Activated CD4-positive, alpha-beta T cell treated with anti-CD3 and anti-CD28 coated beads for 36 hours (primary cell): ENCODE results near the gene MTMR3. TPM values are rescaled to one million over a fixed set of nuclear protein-coding genes. Genes with fewer than 3 reads are reported as not detected.

Experiments
- ATAC-seq: fragments of 200-7000 bp; cut with Tn5 transposase; one replicate; pipeline ENCODE4 v1.10.0; 2021; ENCODE audit warnings: mild to moderate bottlenecking, moderate library complexity
- CTCF ChIA-PET: fragments of 350-600 bp; sonication (Branson Sonifier 250); formaldehyde crosslinking; loops from one replicate; lab custom pipeline; 2021; ENCODE audit warnings: antibody characterized with exemption; lab: Charles Lee
- POLR2A ChIA-PET: fragments of 350-600 bp; sonication (Branson Sonifier 250); formaldehyde crosslinking; loops from one replicate; lab custom pipeline; 2021; ENCODE audit warnings: antibody characterized with exemption, inconsistent platforms; lab: Charles Lee
- DNase-seq: peaks from one replicate; pipeline ENCODE4 v3.0.0-alpha.2; 2020
- H3K27ac Mint-ChIP-seq: one replicate; pipeline ENCODE4 v1.8.0; 2021; ENCODE audit warnings: mixed read lengths
- H3K27me3 Mint-ChIP-seq: one replicate; pipeline ENCODE4 v1.8.0; 2021; ENCODE audit warnings: mixed read lengths
- H3K36me3 Mint-ChIP-seq: one replicate; pipeline ENCODE4 v1.8.0; 2021; ENCODE audit warnings: low read depth, mixed read lengths
- H3K4me1 Mint-ChIP-seq: one replicate; pipeline ENCODE4 v1.8.0; 2021; ENCODE audit warnings: mixed read lengths
- H3K4me3 Mint-ChIP-seq: one replicate; pipeline ENCODE4 v1.8.0; 2021; ENCODE audit warnings: mild to moderate bottlenecking, moderate library complexity, mixed read lengths
- H3K9me3 Mint-ChIP-seq: one replicate; pipeline ENCODE4 v1.8.0; 2021; ENCODE audit warnings: low read depth, mixed read lengths
- intact Hi-C, 2 experiments: fragments of 100-400 bp; cut with DNase I in 1 of 2; cut with micrococcal nuclease in 1 of 2; formaldehyde crosslinking; loops; one replicate each; pipeline versions ENCODE4 v1.14.2 to v1.15.1; 2022 to 2024; cut with DNase I, micrococcal nuclease
- total RNA-seq, 2 experiments: library from RNA; stranded (reverse); gene quantifications; one replicate each; pipeline ENCODE4 v1.2.3, GENCODE V29; 2021

Gene MTMR3
- total RNA-seq, 2 experiments from 2014 or later: 19.2 to 22.8 TPM

GRCh38 chr22:29940526-29940925 lies 57.6 kb downstream of the MTMR3 start:
- Mint-ChIP-seq H3K4me1 (peaks cover 42% of the 10 kb centered on the region), H3K9me3 (peaks cover 5% of the 10 kb centered on the region), H3K27me3 (no peaks in the 10 kb centered on the region), H3K4me3 (no peak overlapping the region), H3K36me3 (peaks cover 10% of the 10 kb centered on the region), H3K27ac (no peak overlapping the region)
- no peak for DNase-seq
- no peak for ATAC-seq
- ChIA-PET CTCF (no interaction called here), POLR2A (no interaction called here)
- intact Hi-C loops: no loop called here

- Mint-ChIP-seq H3K27me3 (no peaks in the 10 kb centered on the region), H3K4me1 (peaks cover 47% of the 10 kb centered on the region), H3K9me3 (peaks cover 5% of the 10 kb centered on the region), H3K4me3 (no peak overlapping the region), H3K36me3 (peaks cover 10% of the 10 kb centered on the region), H3K27ac (no peak overlapping the region)
- ATAC-seq: no peak
- DNase-seq: no peak
- CTCF ChIA-PET: interaction anchor here (1.0 to 1.8 kb wide), 2 partner anchors 11 to 19 kb away, joined by 4 to 8 read pairs; no protein-coding TSS in a partner anchor
- POLR2A ChIA-PET: no interaction called here
- intact Hi-C loops: no loop called here
Measured at GRCh38 chr22:29944339-29944738, 61.4 kb downstream of the MTMR3 start.

- Mint-ChIP-seq H3K27me3 (no peaks in the 10 kb centered on the region), H3K27ac (no peak overlapping the region), H3K4me1 (peaks cover 50% of the 10 kb centered on the region), H3K9me3 (peaks cover 3% of the 10 kb centered on the region), H3K4me3 (no peak overlapping the region), H3K36me3 (peaks cover 2% of the 10 kb centered on the region)
- DNase-seq (no peak), ATAC-seq (no peak)
- intact Hi-C loops: no loop called here
- CTCF ChIA-PET: interaction anchor here (0.6 to 1.8 kb wide), 2 partner anchors 10 to 161 kb away, joined by 3 to 8 read pairs; no protein-coding TSS in a partner anchor
- POLR2A ChIA-PET: no interaction called here
Measured at GRCh38 chr22:29945435-29945834, 62.5 kb downstream of the MTMR3 start.

GRCh38 chr22:29946220-29946619 lies 63.2 kb downstream of the MTMR3 start:
- H3K36me3 Mint-ChIP-seq: peaks cover 2% of the 10 kb centered on the region
- ChIA-PET CTCF (no interaction called here), POLR2A (no interaction called here)
- H3K4me1 Mint-ChIP-seq: peaks cover 52% of the 10 kb centered on the region
- peaks cover 3% of the 10 kb centered on the region for H3K9me3 Mint-ChIP-seq
- H3K27ac Mint-ChIP-seq: no peak overlapping the region
- H3K27me3 Mint-ChIP-seq: no peaks in the 10 kb centered on the region
- DNase-seq (no peak), ATAC-seq (no peak)
- intact Hi-C loops: no loop called here
- H3K4me3 Mint-ChIP-seq: no peak overlapping the region

- no peak overlapping the region for H3K4me3 Mint-ChIP-seq
- H3K27ac Mint-ChIP-seq: no peak overlapping the region
- ATAC-seq: no peak
- peaks cover 57% of the 10 kb centered on the region for H3K4me1 Mint-ChIP-seq
- no peaks in the 10 kb centered on the region for H3K27me3 Mint-ChIP-seq
- no peaks in the 10 kb centered on the region for H3K9me3 Mint-ChIP-seq
- H3K36me3 Mint-ChIP-seq: no peaks in the 10 kb centered on the region
- no peak for DNase-seq
- intact Hi-C loops: no loop called here
- CTCF ChIA-PET: interaction anchor here (1.4 kb wide), 1 partner anchor 8 kb away, joined by 5 read pairs; no protein-coding TSS in a partner anchor
- POLR2A ChIA-PET: interaction anchor here (0.6 kb wide), 1 partner anchor 32 kb away, joined by 3 read pairs; no protein-coding TSS in a partner anchor
Measured at GRCh38 chr22:29947410-29948384, 64.7 kb downstream of the MTMR3 start.

- H3K4me3 Mint-ChIP-seq: no peak overlapping the region
- H3K27me3 Mint-ChIP-seq: no peaks in the 10 kb centered on the region
- ChIA-PET CTCF (interaction anchor here (1.4 kb wide), 1 partner anchor 9 kb away, joined by 5 read pairs; no protein-coding TSS in a partner anchor), POLR2A (no interaction called here)
- DNase-seq: no peak
- ATAC-seq: no peak
- H3K4me1 Mint-ChIP-seq: peaks cover 62% of the 10 kb centered on the region
- no peaks in the 10 kb centered on the region for H3K36me3 Mint-ChIP-seq
- no peaks in the 10 kb centered on the region for H3K9me3 Mint-ChIP-seq
- H3K27ac Mint-ChIP-seq: no peak overlapping the region
- intact Hi-C loops: no loop called here
Measured at GRCh38 chr22:29948385-29948769, 65.4 kb downstream of the MTMR3 start.

- POLR2A ChIA-PET: no interaction called here
- intact Hi-C loops: no loop called here
- CTCF ChIA-PET: no interaction called here
Measured at GRCh38 chr22:29949872-29950271, 66.9 kb downstream of the MTMR3 start.

GRCh38 chr22:29951791-29952413 lies 68.9 kb downstream of the MTMR3 start:
- Mint-ChIP-seq H3K4me3 (no peak overlapping the region), H3K4me1 (peaks cover 47% of the 10 kb centered on the region), H3K9me3 (no peaks in the 10 kb centered on the region), H3K27me3 (no peaks in the 10 kb centered on the region), H3K36me3 (no peaks in the 10 kb centered on the region), H3K27ac (no peak overlapping the region)
- no peak for ATAC-seq
- ChIA-PET POLR2A (interaction anchor here (0.6 kb wide), 1 partner anchor 94 kb away, joined by 4 read pairs; no protein-coding TSS in a partner anchor), CTCF (interaction anchor here (0.6 to 0.8 kb wide), 2 partner anchors 49 to 55 kb away, joined by 3 to 4 read pairs; no protein-coding TSS in a partner anchor)
- intact Hi-C loops: no loop called here
- peak; percentile 29 for DNase-seq

More at GRCh38 chr22:29949872-29950271, 66.9 kb downstream of the MTMR3 start:
- no peak overlapping the region for H3K4me3 Mint-ChIP-seq
- no peak for ATAC-seq
- H3K27me3 Mint-ChIP-seq: no peaks in the 10 kb centered on the region
- H3K36me3 Mint-ChIP-seq: no peaks in the 10 kb centered on the region
- no peaks in the 10 kb centered on the region for H3K9me3 Mint-ChIP-seq
- no peak overlapping the region for H3K27ac Mint-ChIP-seq
- DNase-seq: no peak
- peaks cover 53% of the 10 kb centered on the region for H3K4me1 Mint-ChIP-seq

- ChIA-PET POLR2A (no interaction called here), CTCF (no interaction called here)
- intact Hi-C loops: no loop called here
- H3K4me1 Mint-ChIP-seq: peaks cover 36% of the 10 kb centered on the region
- H3K27ac Mint-ChIP-seq: no peak overlapping the region
- no peak for ATAC-seq
- no peaks in the 10 kb centered on the region for H3K9me3 Mint-ChIP-seq
- DNase-seq: no peak
- peaks cover 2% of the 10 kb centered on the region for H3K36me3 Mint-ChIP-seq
- no peaks in the 10 kb centered on the region for H3K27me3 Mint-ChIP-seq
- no peak overlapping the region for H3K4me3 Mint-ChIP-seq
Measured at GRCh38 chr22:29954203-29954855, 71.4 kb downstream of the MTMR3 start.

GRCh38 chr22:29956680-29957079 lies 73.7 kb downstream of the MTMR3 start:
- H3K9me3 Mint-ChIP-seq: no peaks in the 10 kb centered on the region
- no peak overlapping the region for H3K27ac Mint-ChIP-seq
- H3K36me3 Mint-ChIP-seq: peaks cover 2% of the 10 kb centered on the region
- DNase-seq (no peak), ATAC-seq (no peak)
- H3K4me3 Mint-ChIP-seq: no peak overlapping the region
- H3K4me1 Mint-ChIP-seq: peaks cover 22% of the 10 kb centered on the region
- ChIA-PET POLR2A (no interaction called here), CTCF (interaction anchor here (1.7 kb wide), 1 partner anchor 12 kb away, joined by 8 read pairs; no protein-coding TSS in a partner anchor)
- no peaks in the 10 kb centered on the region for H3K27me3 Mint-ChIP-seq
- intact Hi-C loops: loop anchor here in 1 of 2 experiments (5.0 kb wide), 1 partner anchor 51 kb away; no protein-coding TSS in a partner anchor

- H3K9me3 Mint-ChIP-seq: no peaks in the 10 kb centered on the region
- ATAC-seq (no peak), DNase-seq (no peak)
- no peaks in the 10 kb centered on the region for H3K27me3 Mint-ChIP-seq
- intact Hi-C loops: loop anchor here in 1 of 2 experiments (5.0 kb wide), 1 partner anchor 49 kb away; no protein-coding TSS in a partner anchor
- no peak overlapping the region for H3K4me3 Mint-ChIP-seq
- POLR2A ChIA-PET: no interaction called here
- CTCF ChIA-PET: interaction anchor here (0.6 kb wide), 1 partner anchor 487 kb away, joined by 3 read pairs; no protein-coding TSS in a partner anchor
- no peak overlapping the region for H3K27ac Mint-ChIP-seq
- H3K36me3 Mint-ChIP-seq: peaks cover 2% of the 10 kb centered on the region
- peaks cover 11% of the 10 kb centered on the region for H3K4me1 Mint-ChIP-seq
Measured at GRCh38 chr22:29958170-29958569, 75.2 kb downstream of the MTMR3 start.
